HepG2 (cell line): ENCODE measurements around the gene ATP2B3.

ENCODE experiments used
- CBX5 ChIP-seq: sonication (generic); formaldehyde crosslinking; IDR thresholded peaks from 2 replicates; pipeline ENCODE4 v1.4.0; 2020; ENCODE audit warnings: missing genetic modification reagents, borderline replicate concordance
- CC2D1A ChIP-seq: sonication (generic); formaldehyde crosslinking; IDR thresholded peaks from 2 replicates; pipeline ENCODE4 v1.8.1; 2023; ENCODE audit warnings: mild to moderate bottlenecking, missing genetic modification reagents
- CEBPB ChIP-seq: IDR thresholded peaks from 2 replicates; pipeline ENCODE4 v1.6.1; 2011; ENCODE audit warnings: low read depth, low read length, improper control_type of control experiment, borderline replicate concordance
- JUND ChIP-seq: sonication (generic); formaldehyde crosslinking; IDR thresholded peaks from 2 replicates; pipeline ENCODE4 v1.8.0; 2022; ENCODE audit warnings: mild to moderate bottlenecking, missing genetic modification reagents
- NFIC ChIP-seq: IDR thresholded peaks from 2 replicates; pipeline ENCODE4 v1.6.1; 2012; ENCODE audit warnings: mild to moderate bottlenecking, low read length, inconsistent platforms
- POLR2A ChIP-seq, 2 experiments: IDR thresholded peaks; 2 replicates each; pipeline ENCODE4 v1.6.1; 2011; ENCODE audit warnings: low read depth in 2 of 2, low read length in 2 of 2, mild to moderate bottlenecking in 1 of 2, moderate library complexity in 1 of 2; ENCODE audit not compliant: insufficient read depth in 1 of 2
- RFX5 ChIP-seq: IDR thresholded peaks from 2 replicates; pipeline ENCODE4 v1.6.1; 2011; ENCODE audit warnings: low read depth, low read length, improper control_type of control experiment
- ZNF382 ChIP-seq: sonication (generic); formaldehyde crosslinking; IDR thresholded peaks from 2 replicates; pipeline ENCODE4 v1.5.0; 2020; ENCODE audit warnings: missing genetic modification reagents, mild to moderate bottlenecking, borderline replicate concordance
- TF ChIP-seq, protein P1 (sequence below): sonication (generic); formaldehyde crosslinking; IDR thresholded peaks from 2 replicates; pipeline ENCODE4 v1.5.0; 2020; ENCODE audit warnings: mild to moderate bottlenecking, missing genetic modification reagents, moderate library complexity
- TF ChIP-seq, protein P2 (sequence below), 2 experiments: sonication (generic) in 1 of 2; formaldehyde crosslinking in 1 of 2; IDR thresholded peaks; 2 replicates each; pipeline versions ENCODE4 v1.5.1 to v1.6.1; 2011 to 2020; ENCODE audit warnings: borderline replicate concordance in 1 of 2, low read depth in 1 of 2, low read length in 1 of 2, mild to moderate bottlenecking in 1 of 2, missing genetic modification reagents in 1 of 2, moderate library complexity in 1 of 2

DNA sequence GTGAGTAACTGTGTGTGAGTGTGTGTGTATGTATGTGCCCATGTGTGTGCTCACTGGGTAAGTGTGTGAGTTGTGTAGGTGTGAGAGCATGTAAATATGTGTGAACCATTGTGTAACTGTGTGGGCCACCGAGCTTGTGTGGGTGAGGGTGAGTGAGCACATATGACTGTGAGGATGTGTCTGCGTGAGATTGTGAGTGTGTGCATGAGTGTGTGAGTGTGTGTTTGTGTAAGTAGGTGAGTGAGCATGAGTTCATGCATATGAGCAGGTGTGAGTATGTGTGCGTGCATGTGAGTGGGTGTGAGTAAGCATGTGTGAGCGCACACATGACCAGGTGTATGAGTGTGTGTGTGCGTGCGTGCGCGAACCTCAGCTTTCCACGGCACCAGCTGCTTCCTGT lies 1.4 kb upstream of the ATP2B3 start:
- no peak for TF ChIP-seq CBX5
- TF ChIP-seq ZNF382 (CRISPR knock-in tag), result no peak
- TF ChIP-seq CEBPB, result no peak
- TF ChIP-seq POLR2A (IDR thresholded peaks at IDR 0.05; ENCODE audit: insufficient read depth in 1 of 2, low read depth in 2 of 2, low read length in 2 of 2), result no peak
- TF ChIP-seq, protein P1, sequence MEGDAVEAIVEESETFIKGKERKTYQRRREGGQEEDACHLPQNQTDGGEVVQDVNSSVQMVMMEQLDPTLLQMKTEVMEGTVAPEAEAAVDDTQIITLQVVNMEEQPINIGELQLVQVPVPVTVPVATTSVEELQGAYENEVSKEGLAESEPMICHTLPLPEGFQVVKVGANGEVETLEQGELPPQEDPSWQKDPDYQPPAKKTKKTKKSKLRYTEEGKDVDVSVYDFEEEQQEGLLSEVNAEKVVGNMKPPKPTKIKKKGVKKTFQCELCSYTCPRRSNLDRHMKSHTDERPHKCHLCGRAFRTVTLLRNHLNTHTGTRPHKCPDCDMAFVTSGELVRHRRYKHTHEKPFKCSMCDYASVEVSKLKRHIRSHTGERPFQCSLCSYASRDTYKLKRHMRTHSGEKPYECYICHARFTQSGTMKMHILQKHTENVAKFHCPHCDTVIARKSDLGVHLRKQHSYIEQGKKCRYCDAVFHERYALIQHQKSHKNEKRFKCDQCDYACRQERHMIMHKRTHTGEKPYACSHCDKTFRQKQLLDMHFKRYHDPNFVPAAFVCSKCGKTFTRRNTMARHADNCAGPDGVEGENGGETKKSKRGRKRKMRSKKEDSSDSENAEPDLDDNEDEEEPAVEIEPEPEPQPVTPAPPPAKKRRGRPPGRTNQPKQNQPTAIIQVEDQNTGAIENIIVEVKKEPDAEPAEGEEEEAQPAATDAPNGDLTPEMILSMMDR (CRISPR knock-in tag), result no peak
- TF ChIP-seq, protein P2, sequence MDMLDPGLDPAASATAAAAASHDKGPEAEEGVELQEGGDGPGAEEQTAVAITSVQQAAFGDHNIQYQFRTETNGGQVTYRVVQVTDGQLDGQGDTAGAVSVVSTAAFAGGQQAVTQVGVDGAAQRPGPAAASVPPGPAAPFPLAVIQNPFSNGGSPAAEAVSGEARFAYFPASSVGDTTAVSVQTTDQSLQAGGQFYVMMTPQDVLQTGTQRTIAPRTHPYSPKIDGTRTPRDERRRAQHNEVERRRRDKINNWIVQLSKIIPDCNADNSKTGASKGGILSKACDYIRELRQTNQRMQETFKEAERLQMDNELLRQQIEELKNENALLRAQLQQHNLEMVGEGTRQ (IDR thresholded peaks at IDR 0.05; ENCODE audit: low read depth, low read length), result no peak
- TF ChIP-seq, protein P2 (CRISPR knock-in tag; IDR thresholded peaks at IDR 0.05; ENCODE audit: borderline replicate concordance), result no peak
- no peak for TF ChIP-seq CC2D1A (CRISPR knock-in tag)
- no peak for TF ChIP-seq NFIC
- TF ChIP-seq RFX5, result no peak
- no peak for TF ChIP-seq JUND (CRISPR knock-in tag)
